ENCODE results near the gene AP3D1.

- TF ChIP-seq POLR2A (IDR thresholded peaks at IDR 0.05), result no peak
- TF ChIP-seq, protein P1, sequence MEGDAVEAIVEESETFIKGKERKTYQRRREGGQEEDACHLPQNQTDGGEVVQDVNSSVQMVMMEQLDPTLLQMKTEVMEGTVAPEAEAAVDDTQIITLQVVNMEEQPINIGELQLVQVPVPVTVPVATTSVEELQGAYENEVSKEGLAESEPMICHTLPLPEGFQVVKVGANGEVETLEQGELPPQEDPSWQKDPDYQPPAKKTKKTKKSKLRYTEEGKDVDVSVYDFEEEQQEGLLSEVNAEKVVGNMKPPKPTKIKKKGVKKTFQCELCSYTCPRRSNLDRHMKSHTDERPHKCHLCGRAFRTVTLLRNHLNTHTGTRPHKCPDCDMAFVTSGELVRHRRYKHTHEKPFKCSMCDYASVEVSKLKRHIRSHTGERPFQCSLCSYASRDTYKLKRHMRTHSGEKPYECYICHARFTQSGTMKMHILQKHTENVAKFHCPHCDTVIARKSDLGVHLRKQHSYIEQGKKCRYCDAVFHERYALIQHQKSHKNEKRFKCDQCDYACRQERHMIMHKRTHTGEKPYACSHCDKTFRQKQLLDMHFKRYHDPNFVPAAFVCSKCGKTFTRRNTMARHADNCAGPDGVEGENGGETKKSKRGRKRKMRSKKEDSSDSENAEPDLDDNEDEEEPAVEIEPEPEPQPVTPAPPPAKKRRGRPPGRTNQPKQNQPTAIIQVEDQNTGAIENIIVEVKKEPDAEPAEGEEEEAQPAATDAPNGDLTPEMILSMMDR (IDR thresholded peaks at IDR 0.05), result no peak
- no peak for TF ChIP-seq EP300 (IDR thresholded peaks at IDR 0.05; ENCODE audit: low read depth)
These were observed 87.0 kb downstream of the AP3D1 start for GRCh38 chr19:2064395-2064787.

Measured in transverse colon (tissue), 3 donors.